Endothelial cell of umbilical vein (primary cell): ENCODE data around the gene MAML3. TPM values are rescaled to one million over a fixed set of nuclear protein-coding genes. Genes with fewer than 3 reads are reported as not detected.

Experiments
- BruUV-seq: library from RNA; stranded (reverse); fragments of 400-500 nt; replicated peaks from 2 replicates; lab custom pipeline; 2021; lab: Mats Ljungman, UMichigan
- CTCF ChIA-PET: fragments of 300-600, 350-600 bp; sonication (Branson Sonifier 250); formaldehyde crosslinking; loops from one replicate; lab custom pipeline; 2021; ENCODE audit warnings: antibody characterized with exemption, inconsistent platforms; lab: Charles Lee
- POLR2A ChIA-PET: fragments of 300-600, 350-600 bp; sonication (Branson Sonifier 250); formaldehyde crosslinking; loops from one replicate; lab custom pipeline; 2021; ENCODE audit warnings: antibody characterized with exemption, inconsistent platforms; lab: Charles Lee
- DNase-seq: peaks from one replicate; pipeline ENCODE4 v3.0.0-alpha.2; 2011; ENCODE audit warnings: low read depth, low spot score
- FAIRE-seq: peaks from 2 replicates; lab custom pipeline; 2011; peaks lifted over from hg19 to GRCh38; lab: Jason Lieb, UNC
- H2AFZ ChIP-seq: 2 replicates; pipeline ENCODE4 v1.6.0; 2012; ENCODE audit warnings: low read depth, low read length, control low read depth, inconsistent platforms
- H3K27ac ChIP-seq: 2 replicates; pipeline ENCODE4 v1.5.1; 2011; ENCODE audit warnings: low read depth, mild to moderate bottlenecking, control low read depth, low read length, moderate library complexity; ENCODE audit not compliant: insufficient read depth
- H3K27me3 ChIP-seq, 2 experiments: 2 replicates each; pipeline versions ENCODE4 v1.6.0 to v1.6.1; 2011; ENCODE audit warnings: low read length in 2 of 2, mixed read lengths in 1 of 2; ENCODE audit not compliant: control insufficient read depth in 2 of 2, insufficient read depth in 2 of 2
- H3K36me3 ChIP-seq, 2 experiments: 2 replicates in 1 of 2; 3 replicates in 1 of 2; pipeline ENCODE4 v1.5.1; 2011; ENCODE audit warnings: low read length in 2 of 2, mild to moderate bottlenecking in 1 of 2, moderate library complexity in 1 of 2; ENCODE audit not compliant: control insufficient read depth in 2 of 2, insufficient read depth in 2 of 2; ENCODE audit errors: extremely low read depth in 1 of 2
- H3K4me1 ChIP-seq: 3 replicates; pipeline ENCODE4 v1.5.1; 2011; ENCODE audit warnings: mild to moderate bottlenecking, low read length; ENCODE audit not compliant: control insufficient read depth, insufficient read depth; ENCODE audit errors: extremely low read depth
- H3K4me2 ChIP-seq: 2 replicates; pipeline ENCODE4 v1.6.1; 2011; ENCODE audit warnings: low read length, control low read depth, mixed read lengths; ENCODE audit not compliant: insufficient read depth
- H3K4me3 ChIP-seq, 3 experiments: fragments of 200-600 bp in 1 of 3; sonication (generic), shearing (Covaris generic) in 1 of 3; replicated peaks in 1 of 3; 2 replicates each; pipeline ENCODE4 v1.5.1; 2011 to 2016; ENCODE audit warnings: control low read depth in 3 of 3, low read length in 3 of 3, mild to moderate bottlenecking in 2 of 3, inconsistent platforms in 1 of 3, low read depth in 1 of 3, moderate library complexity in 1 of 3; ENCODE audit not compliant: insufficient read depth in 1 of 3
- H3K79me2 ChIP-seq: 2 replicates; pipeline ENCODE4 v1.6.0; 2012; ENCODE audit warnings: low read length, inconsistent platforms; ENCODE audit not compliant: control insufficient read depth, insufficient read depth
- H3K9ac ChIP-seq: replicated peaks from 2 replicates; pipeline ENCODE3; 2011; ENCODE audit warnings: low read length, control low read depth; ENCODE audit not compliant: insufficient read depth; ENCODE audit errors: extremely low read depth
- H3K9me1 ChIP-seq: replicated peaks from 3 replicates; pipeline ENCODE4 v1.6.0; 2011; ENCODE audit warnings: mild to moderate bottlenecking, low read length; ENCODE audit not compliant: control insufficient read depth, insufficient read depth; ENCODE audit errors: extremely low read depth
- H3K9me3 ChIP-seq: replicated peaks from 2 replicates; pipeline ENCODE4 v1.5.1; 2012; ENCODE audit warnings: low read length, inconsistent platforms; ENCODE audit not compliant: control insufficient read depth, insufficient read depth
- H4K20me1 ChIP-seq: replicated peaks from 2 replicates; pipeline ENCODE3; 2011; ENCODE audit warnings: mild to moderate bottlenecking, low read length; ENCODE audit not compliant: control insufficient read depth, insufficient read depth; ENCODE audit errors: extremely low read depth
- CTCF ChIP-seq, 2 donors: IDR thresholded peaks; 1 replicate in 1 of 2; 2 replicates in 1 of 2; pipeline ENCODE4 v1.5.1; 2011; ENCODE audit warnings: low read length in 2 of 2, mild to moderate bottlenecking in 2 of 2, moderate library complexity in 2 of 2, control low read depth in 1 of 2, inconsistent platforms in 1 of 2, low read depth in 1 of 2; ENCODE audit not compliant: insufficient read depth in 1 of 2; ENCODE audit errors: extremely low read depth in 1 of 2
- EZH2 ChIP-seq: IDR thresholded peaks from 2 replicates; pipeline ENCODE4 v1.6.1; 2012; ENCODE audit warnings: borderline replicate concordance, low read depth, mild to moderate bottlenecking, moderate library complexity, low read length, inconsistent platforms; ENCODE audit not compliant: severe bottlenecking
- FOS ChIP-seq: IDR thresholded peaks from 2 replicates; pipeline ENCODE4 v1.6.1; 2011; ENCODE audit warnings: mild to moderate bottlenecking, low read length, moderate library complexity, borderline replicate concordance; ENCODE audit not compliant: insufficient read depth
- MYC ChIP-seq: IDR thresholded peaks from one replicate; pipeline ENCODE4 v1.6.1; 2011; ENCODE audit warnings: mild to moderate bottlenecking, low read depth, low read length
- POLR2A ChIP-seq: IDR thresholded peaks from 2 replicates; pipeline ENCODE4 v1.6.1; 2012; ENCODE audit warnings: low read depth, mild to moderate bottlenecking, control low read depth, low read length
- POLR2AphosphoS5 ChIP-seq: IDR thresholded peaks from 2 replicates; pipeline ENCODE4 v1.6.1; 2012; ENCODE audit warnings: low read depth, mild to moderate bottlenecking, control low read depth, low read length, moderate library complexity; ENCODE audit not compliant: insufficient read depth
- dilution Hi-C: fragments of 300-500 bp; cut with MboI; formaldehyde crosslinking; loops from one replicate; pipeline ENCODE4 v1.15.0; 2019; ENCODE audit warnings: low sequenced_read_pairs; ENCODE audit not compliant: extremely low pct_ligation_motif_present
- intact Hi-C: fragments of 100-400 bp; cut with micrococcal nuclease; formaldehyde crosslinking; loops from one replicate; pipeline ENCODE4 v1.10.0; 2022
- polyA plus RNA-seq, 4 experiments: library from polyadenylated mRNA; depleted of rRNA in 3 of 4; stranded (reverse) in 3 of 4; unstranded in 1 of 4; fragments of >200 nt; gene quantifications; 2 replicates each; pipeline versions ENCODE4 v1.2.1 to v1.2.3, GENCODE V29; 2011 to 2012; ENCODE audit warnings: missing spikeins in 1 of 4
- total RNA-seq: library from RNA; stranded (reverse); gene quantifications from 2 replicates; pipeline ENCODE4 v1.2.3, GENCODE V29; 2021

Gene MAML3
- total and polyA plus RNA-seq, 2 donors (not counting 3 experiments of a cell fraction or from before 2014, with no cell fraction given) = 14.0 to 20.3 TPM

- H3K4me3 ChIP-seq = peak overlapping the region; percentile 61 to 91 (median 64)
- H4K20me1 ChIP-seq = no peaks in the 10 kb centered on the region
- dilution Hi-C loops (no loop called here), intact Hi-C loops (loop anchor here (1.0 to 5.0 kb wide), 3 partner anchors 174 to 495 kb away; partner anchors contain the start of gene SCOC)
- peaks cover 10% of the 10 kb centered on the region for H3K4me1 ChIP-seq
- peak overlapping the region; percentile 99 for H3K27ac ChIP-seq
- H3K9me1 ChIP-seq = no peaks in the 10 kb centered on the region
- BruUV-seq = TSS peak; percentile 61
- no peaks in the 10 kb centered on the region for H3K9me3 ChIP-seq
- FAIRE-seq (no peak), DNase-seq (no peak)
- peaks cover 38% of the 10 kb centered on the region for H3K79me2 ChIP-seq
- CTCF ChIA-PET = interaction anchor here (0.6 to 5.1 kb wide), 12 partner anchors 100 to 495 kb away, joined by 3 to 65 read pairs (median 6); no protein-coding TSS in a partner anchor
- peak; percentile 40 for TF ChIP-seq POLR2A
- TF ChIP-seq EZH2 = no peak
- peak in 1 of 2 donors; percentile 43 for TF ChIP-seq CTCF (IDR thresholded peaks at IDR 0.05; ENCODE audit: extremely low read depth in 1 of 2, insufficient read depth in 1 of 2, low read depth in 1 of 2, low read length in 2 of 2)
- peak; percentile 6 for TF ChIP-seq POLR2AphosphoS5
- TF ChIP-seq MYC = no peak
- TF ChIP-seq FOS = no peak
- no peaks in the 10 kb centered on the region for H3K27me3 ChIP-seq
- H2AFZ ChIP-seq = no peak overlapping the region
- H3K9ac ChIP-seq = peak overlapping the region; percentile 99
- no peaks in the 10 kb centered on the region for H3K36me3 ChIP-seq
- POLR2A ChIA-PET = interaction anchor here (3.0 kb wide), 1 partner anchor 101 kb away, joined by 7 read pairs; no protein-coding TSS in a partner anchor
- peak overlapping the region; percentile 95 for H3K4me2 ChIP-seq
Measured at GRCh38 chr4:140152013-140152703, 1.8 kb downstream of the MAML3 start.
